Stimulated activated effector memory CD8-positive, alpha-beta T cell treated with anti-CD3 and anti-CD28 coated beads, Interleukin-12 subunit alpha, Interleukin-12 subunit beta, amount 100 ng/mL, for 72 hours (primary cell): Measurements from ENCODE around the gene RMC1.
"Not testable (repeated sequence)": the region's sequence is repeated elsewhere in the genome, so short reads cannot be mapped to it uniquely, and the experiment has no call there.

ENCODE experiments used
- ATAC-seq: fragments of 150-1000 bp; cut with Tn5 transposase; 2 replicates; pipeline ENCODE4 v1.10.0; 2021
- DNase-seq, 2 donors: peaks; one replicate each; pipeline ENCODE4 v3.0.0; 2021 to 2022; ENCODE audit warnings: low spot score in 2 of 2
- H3K27ac Mint-ChIP-seq: one replicate; pipeline ENCODE4 v1.8.0; 2022; ENCODE audit warnings: mild to moderate bottlenecking, mixed read lengths
- H3K36me3 Mint-ChIP-seq: one replicate; pipeline ENCODE4 v1.8.0; 2022; ENCODE audit warnings: mild to moderate bottlenecking, mixed read lengths
- H3K4me1 Mint-ChIP-seq: one replicate; pipeline ENCODE4 v1.8.0; 2022; ENCODE audit warnings: mixed read lengths
- H3K4me3 Mint-ChIP-seq: one replicate; pipeline ENCODE4 v1.8.0; 2022; ENCODE audit warnings: mild to moderate bottlenecking, mixed read lengths
- H3K9me3 Mint-ChIP-seq: one replicate; pipeline ENCODE4 v1.8.0; 2022; ENCODE audit warnings: mixed read lengths

Gene RMC1

GRCh38 chr18:23574611-23575308, 71.4 kb downstream of the RMC1 start:
- no peak for DNase-seq
- ATAC-seq, result no peak
- peaks cover 70% of the 10 kb centered on the region for H3K4me1 Mint-ChIP-seq
- H3K4me3 Mint-ChIP-seq, result peak overlapping the region; percentile 64
- no peaks in the 10 kb centered on the region for H3K9me3 Mint-ChIP-seq
- H3K36me3 Mint-ChIP-seq, result peaks cover 59% of the 10 kb centered on the region
- H3K27ac Mint-ChIP-seq, result peak overlapping the region; percentile 88

DNA sequence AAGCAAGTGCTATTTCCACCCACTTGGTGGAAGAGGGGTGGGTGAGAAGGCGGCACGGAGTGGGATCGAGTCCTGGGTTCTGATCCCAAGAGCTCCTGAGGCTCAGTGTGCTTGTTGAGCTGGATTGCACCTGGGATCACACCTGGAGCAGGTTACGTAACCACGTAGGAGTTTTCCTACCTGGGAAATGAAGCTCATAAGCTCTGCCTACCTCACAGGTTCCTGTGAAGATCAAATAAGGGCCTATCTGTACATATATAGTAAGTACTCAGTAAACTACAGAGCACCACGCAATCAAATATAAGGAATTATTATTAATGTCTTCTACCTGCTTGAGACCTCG, 72.0 kb downstream of the RMC1 start:
- peaks cover 75% of the 10 kb centered on the region for H3K4me1 Mint-ChIP-seq
- DNase-seq, result no peak
- peaks cover 54% of the 10 kb centered on the region for H3K36me3 Mint-ChIP-seq
- H3K9me3 Mint-ChIP-seq, result no peaks in the 10 kb centered on the region
- peak overlapping the region; percentile 88 for H3K27ac Mint-ChIP-seq
- H3K4me3 Mint-ChIP-seq, result peak overlapping the region; percentile 64
- ATAC-seq, result no peak

DNA sequence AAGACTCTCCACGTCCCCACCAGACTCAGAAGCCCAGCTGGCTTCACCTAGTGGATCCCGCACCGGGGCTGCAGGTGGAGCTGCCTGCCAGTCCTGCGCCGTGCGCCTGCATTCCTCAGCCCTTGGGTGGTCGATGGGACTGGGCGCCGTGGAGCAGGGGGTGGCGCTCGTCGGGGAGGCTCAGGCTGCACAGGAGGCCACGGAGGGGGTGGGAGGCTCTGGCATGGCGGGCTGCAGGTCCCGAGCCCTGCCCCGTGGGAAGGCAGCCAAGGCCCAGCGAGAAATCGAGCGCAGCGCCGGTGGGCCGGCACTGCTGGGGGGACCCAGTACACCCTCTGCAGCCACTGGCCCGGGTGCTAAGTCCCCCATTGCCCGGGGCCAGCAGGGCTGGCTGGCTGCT, 74.2 kb downstream of the RMC1 start:
- DNase-seq, H3K27ac Mint-ChIP-seq, H3K4me3 Mint-ChIP-seq, ATAC-seq, H3K9me3 Mint-ChIP-seq: not testable (repeated sequence)
- Mint-ChIP-seq H3K4me1 (peaks cover 76% of the 10 kb centered on the region), H3K36me3 (peaks cover 56% of the 10 kb centered on the region)

DNA sequence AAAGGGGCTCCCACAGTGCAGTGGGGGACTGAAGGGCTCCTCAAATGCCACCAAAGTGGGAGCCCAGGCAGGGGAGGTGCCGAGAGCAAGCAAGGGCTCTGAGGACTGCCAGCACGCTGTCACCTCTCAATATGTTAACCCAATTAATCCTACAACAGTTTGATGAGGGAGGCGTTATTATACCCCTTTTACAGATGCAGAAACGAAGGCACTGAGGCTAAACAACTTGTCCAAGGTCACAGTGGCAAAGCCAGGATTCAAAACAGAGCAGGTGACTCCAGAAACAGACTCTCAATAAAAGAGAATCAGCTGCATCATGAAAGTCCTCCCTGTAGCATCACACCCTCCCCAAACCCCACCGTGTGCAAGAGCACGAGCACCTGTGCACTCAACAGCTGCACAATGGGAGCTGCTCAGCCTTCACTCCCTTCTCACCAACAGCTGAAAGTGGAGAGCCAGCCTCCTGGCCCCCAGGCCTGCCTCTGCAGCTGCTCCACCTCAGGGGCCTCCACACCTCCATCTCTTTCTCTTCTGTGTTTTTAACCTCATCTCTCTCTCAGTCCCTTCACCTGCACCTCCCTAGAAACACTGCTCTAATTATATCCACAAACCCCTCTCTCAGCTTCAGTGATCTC, 74.9 kb downstream of the RMC1 start:
- H3K27ac Mint-ChIP-seq, result peak overlapping the region; percentile 90
- H3K36me3 Mint-ChIP-seq, result peaks cover 61% of the 10 kb centered on the region
- H3K4me1 Mint-ChIP-seq, result peaks cover 73% of the 10 kb centered on the region
- H3K4me3 Mint-ChIP-seq, result peak overlapping the region; percentile 22
- no peak for ATAC-seq
- H3K9me3 Mint-ChIP-seq, result no peaks in the 10 kb centered on the region
- DNase-seq, result no peak

DNA sequence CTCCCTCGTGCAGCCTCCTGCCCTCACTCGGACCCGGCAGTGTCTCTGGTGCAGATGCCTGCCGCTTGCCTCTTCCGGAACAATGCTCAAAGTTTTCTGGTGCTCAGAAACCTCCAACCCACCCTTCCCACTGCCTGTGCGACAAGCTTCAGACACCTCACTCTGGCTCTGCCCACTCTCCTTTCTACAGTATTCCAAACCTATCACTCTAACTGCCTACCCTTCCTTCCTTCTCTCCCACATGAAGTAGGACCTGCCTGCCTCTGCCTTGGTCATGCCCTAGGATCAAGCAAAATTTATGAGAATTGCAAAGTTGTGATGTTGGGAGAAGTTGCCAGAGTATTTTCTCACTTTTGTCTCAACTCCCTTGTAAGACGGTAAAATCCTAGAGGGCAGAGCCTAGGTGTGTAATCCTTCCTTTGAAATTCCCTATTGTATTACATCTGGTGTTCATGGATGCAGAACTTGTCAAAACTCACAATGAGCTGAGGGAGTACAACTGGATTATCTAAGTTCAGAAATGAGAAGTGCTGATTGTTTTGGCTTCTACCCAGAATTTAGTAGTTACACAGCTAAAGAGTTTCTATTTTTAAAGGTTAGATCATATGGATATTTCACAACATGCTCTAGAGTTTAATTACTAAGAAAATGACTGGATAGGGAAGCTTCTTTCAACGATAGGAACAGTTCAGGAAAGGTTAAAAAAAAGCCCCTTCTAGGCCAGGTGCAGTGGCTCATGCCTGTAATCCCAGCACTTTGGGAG, 75.8 kb downstream of the RMC1 start:
- H3K36me3 Mint-ChIP-seq, result peaks cover 58% of the 10 kb centered on the region
- H3K4me3 Mint-ChIP-seq, result peak overlapping the region; percentile 22
- H3K4me1 Mint-ChIP-seq, result peaks cover 73% of the 10 kb centered on the region
- DNase-seq (no peak), ATAC-seq (no peak)
- H3K27ac Mint-ChIP-seq, result peak overlapping the region; percentile 90
- no peaks in the 10 kb centered on the region for H3K9me3 Mint-ChIP-seq

DNA sequence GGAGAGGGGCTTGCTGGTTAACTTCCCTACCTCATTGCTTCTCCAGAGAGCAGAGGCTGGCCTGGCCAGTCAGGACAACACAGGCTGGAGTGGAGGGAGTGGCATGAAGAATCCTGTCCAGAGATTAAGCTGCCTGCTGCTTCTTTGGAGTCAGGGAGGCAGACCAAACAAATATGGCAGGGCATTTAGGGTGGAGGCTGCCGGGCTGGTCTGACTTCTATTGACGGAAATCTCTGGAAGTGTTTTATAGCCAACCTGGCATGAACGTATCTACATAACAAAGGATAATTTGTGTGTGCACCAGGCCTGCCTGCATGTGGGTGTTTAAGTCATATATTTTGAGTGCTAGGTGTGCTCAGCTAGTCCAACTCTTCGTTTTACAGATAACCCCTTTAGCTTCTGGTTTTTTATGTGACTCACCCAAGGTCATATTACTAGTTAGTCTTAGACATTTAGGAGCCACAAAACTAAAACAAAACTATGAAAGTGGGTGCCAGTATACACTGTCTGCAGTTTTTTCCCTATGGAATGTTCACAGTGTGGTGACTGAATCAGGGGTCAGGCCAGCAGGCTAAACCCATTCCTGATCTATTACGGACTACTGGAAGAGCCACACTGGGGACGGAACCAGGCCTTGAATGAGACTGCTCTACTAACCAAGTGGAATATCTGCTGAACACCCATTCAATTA, 77.5 kb downstream of the RMC1 start:
- H3K4me3 Mint-ChIP-seq, result peak overlapping the region; percentile 26
- peaks cover 52% of the 10 kb centered on the region for H3K36me3 Mint-ChIP-seq
- ATAC-seq (peak; percentile 62), DNase-seq (peak in 1 of 2 donors; percentile 48)
- H3K27ac Mint-ChIP-seq, result peak overlapping the region; percentile 79
- H3K9me3 Mint-ChIP-seq, result no peaks in the 10 kb centered on the region
- peaks cover 72% of the 10 kb centered on the region for H3K4me1 Mint-ChIP-seq
